ENCODE results near the gene CCNY. TPM values are rescaled to one million over a fixed set of nuclear protein-coding genes. Genes with fewer than 3 reads are reported as not detected.

Gene CCNY
- total RNA-seq: 49.8 and 71.9 TPM in 2 replicates

GRCh38 chr10:35336084-35336831 is at the start of gene CCNY:
Gene CCNY (plus strand): TSS chr10:35336509. CDS start chr10:35337054, 545 bp downstream.

GRCh38 chr10:35605191-35605590 is 268.9 kb downstream of the CCNY start, which contains the start of gene GJD4:
Gene GJD4 (plus strand): TSS chr10:35605341. CDS start chr10:35605568, 227 bp downstream.

Other genes with a start within 250 kb of the CCNY start
- gene CUL2, start 246.2 kb upstream of the CCNY start, total RNA-seq: 22.3 and 30.6 TPM in 2 replicates
- 24.7 and 25.3 TPM in 2 replicates for gene CREM, start 209.7 kb upstream of the CCNY start, total RNA-seq